ENCODE results near the gene KIRREL3. TPM values are rescaled to one million over a fixed set of nuclear protein-coding genes. Genes with fewer than 3 reads are reported as not detected.

KIRREL3 gene
- polyA plus RNA-seq, 2 of the 4 experiments (the other 2 are of a cell fraction) = 3.0 to 11.0 TPM

GRCh38 chr11:126575849-126576248 lies 424.7 kb downstream of the KIRREL3 start:
- H3K4me2 ChIP-seq = no peak overlapping the region

GRCh38 chr11:126573325-126573978 lies 427.1 kb downstream of the KIRREL3 start:
- ATAC-seq (no peak), DNase-seq (ENCODE audit: low read depth in 1 of 2, low spot score in 1 of 2) (no peak), FAIRE-seq (no peak)
- Histone ChIP-seq H3K4me3 (no peak overlapping the region), H3K4me1 (no peaks in the 10 kb centered on the region), H3K27ac (no peak overlapping the region), H3K4me2 (no peak overlapping the region), H3K9me3 (no peaks in the 10 kb centered on the region)
- ChIA-PET CTCF (interaction anchor here (0.7 to 1.5 kb wide), 3 partner anchors 13 to 722 kb away, joined by 3 to 4 read pairs (median 3); no protein-coding TSS in a partner anchor), POLR2A (no interaction called here)
- no peak for TF ChIP-seq NPAS2 (CRISPR knock-in tag; IDR thresholded peaks at IDR 0.05; ENCODE audit: borderline replicate concordance)
- TF ChIP-seq ZC3H11A (IDR thresholded peaks at IDR 0.05) = no peak
- no peak for TF ChIP-seq ZSCAN20 (CRISPR knock-in tag; IDR thresholded peaks at IDR 0.05)
- TF ChIP-seq, protein P1, sequence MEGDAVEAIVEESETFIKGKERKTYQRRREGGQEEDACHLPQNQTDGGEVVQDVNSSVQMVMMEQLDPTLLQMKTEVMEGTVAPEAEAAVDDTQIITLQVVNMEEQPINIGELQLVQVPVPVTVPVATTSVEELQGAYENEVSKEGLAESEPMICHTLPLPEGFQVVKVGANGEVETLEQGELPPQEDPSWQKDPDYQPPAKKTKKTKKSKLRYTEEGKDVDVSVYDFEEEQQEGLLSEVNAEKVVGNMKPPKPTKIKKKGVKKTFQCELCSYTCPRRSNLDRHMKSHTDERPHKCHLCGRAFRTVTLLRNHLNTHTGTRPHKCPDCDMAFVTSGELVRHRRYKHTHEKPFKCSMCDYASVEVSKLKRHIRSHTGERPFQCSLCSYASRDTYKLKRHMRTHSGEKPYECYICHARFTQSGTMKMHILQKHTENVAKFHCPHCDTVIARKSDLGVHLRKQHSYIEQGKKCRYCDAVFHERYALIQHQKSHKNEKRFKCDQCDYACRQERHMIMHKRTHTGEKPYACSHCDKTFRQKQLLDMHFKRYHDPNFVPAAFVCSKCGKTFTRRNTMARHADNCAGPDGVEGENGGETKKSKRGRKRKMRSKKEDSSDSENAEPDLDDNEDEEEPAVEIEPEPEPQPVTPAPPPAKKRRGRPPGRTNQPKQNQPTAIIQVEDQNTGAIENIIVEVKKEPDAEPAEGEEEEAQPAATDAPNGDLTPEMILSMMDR (IDR thresholded peaks at IDR 0.05) = peak; percentile 12; the same call in 1 of the 3 replicates
- no peak for TF ChIP-seq HOXB5 (CRISPR knock-in tag; IDR thresholded peaks at IDR 0.05)
- peak in 1 of 2 experiments; percentile 21; a peak in 1 of 5 replicates for TF ChIP-seq RAD21 (conservative IDR thresholded peaks at IDR 0.05 in 1 of 2, IDR thresholded peaks at IDR 0.05 in 1 of 2)
- TF ChIP-seq KDM1A (IDR thresholded peaks at IDR 0.05; ENCODE audit: low read depth) = no peak
- 0 out of 3 replicates have a peak, but pooled peaks have one; percentile 6 for TF ChIP-seq SMC3 (IDR thresholded peaks at IDR 0.05)
- no peak for TF ChIP-seq JUN (IDR thresholded peaks at IDR 0.05)
- 63% methylated on average over 10 of the region's 11 CpGs for WGBS (ENCODE audit: missing lambda C conversion rate)

More at GRCh38 chr11:126575849-126576248, 424.7 kb downstream of the KIRREL3 start:
- no peak for ATAC-seq
- Histone ChIP-seq H3K4me3 (no peak overlapping the region), H3K9me3 (no peaks in the 10 kb centered on the region), H3K27ac (no peak overlapping the region), H3K4me1 (no peaks in the 10 kb centered on the region)
- FAIRE-seq = no peak
- TF ChIP-seq SMC3 (IDR thresholded peaks at IDR 0.05) (no peak), RNF2 (IDR thresholded peaks at IDR 0.05; ENCODE audit: borderline replicate concordance, low read depth) (no peak), BHLHE40 (IDR thresholded peaks at IDR 0.05; ENCODE audit: low read depth, low read length) (no peak), FOXS1 (CRISPR knock-in tag; IDR thresholded peaks at IDR 0.05) (no peak), PHF8 (IDR thresholded peaks at IDR 0.05; ENCODE audit: borderline replicate concordance, low read depth) (no peak), JUN (IDR thresholded peaks at IDR 0.05) (no peak), RCOR1 (IDR thresholded peaks at IDR 0.05; ENCODE audit: low read depth, low read length) (no peak), HOXB5 (CRISPR knock-in tag; IDR thresholded peaks at IDR 0.05) (no peak), RAD21 (conservative IDR thresholded peaks at IDR 0.05 in 1 of 2, IDR thresholded peaks at IDR 0.05 in 1 of 2) (no peak), CHD4 (IDR thresholded peaks at IDR 0.05; ENCODE audit: borderline replicate concordance) (no peak), RARB (CRISPR knock-in tag; IDR thresholded peaks at IDR 0.05) (no peak), HDAC2 (IDR thresholded peaks at IDR 0.05) (no peak), NR3C1 (IDR thresholded peaks at IDR 0.05) (no peak), EHF (CRISPR knock-in tag; IDR thresholded peaks at IDR 0.05) (no peak), HEYL (CRISPR knock-in tag; IDR thresholded peaks at IDR 0.05) (no peak), HOXB13 (CRISPR knock-in tag; IDR thresholded peaks at IDR 0.05; ENCODE audit: low read depth) (no peak)
- TF ChIP-seq, protein P2, sequence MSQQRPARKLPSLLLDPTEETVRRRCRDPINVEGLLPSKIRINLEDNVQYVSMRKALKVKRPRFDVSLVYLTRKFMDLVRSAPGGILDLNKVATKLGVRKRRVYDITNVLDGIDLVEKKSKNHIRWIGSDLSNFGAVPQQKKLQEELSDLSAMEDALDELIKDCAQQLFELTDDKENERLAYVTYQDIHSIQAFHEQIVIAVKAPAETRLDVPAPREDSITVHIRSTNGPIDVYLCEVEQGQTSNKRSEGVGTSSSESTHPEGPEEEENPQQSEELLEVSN (IDR thresholded peaks at IDR 0.05; ENCODE audit: borderline replicate concordance, low read depth) = no peak
- TF ChIP-seq, protein P3, sequence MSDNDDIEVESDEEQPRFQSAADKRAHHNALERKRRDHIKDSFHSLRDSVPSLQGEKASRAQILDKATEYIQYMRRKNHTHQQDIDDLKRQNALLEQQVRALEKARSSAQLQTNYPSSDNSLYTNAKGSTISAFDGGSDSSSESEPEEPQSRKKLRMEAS (IDR thresholded peaks at IDR 0.05) = no peak
- TF ChIP-seq, protein P4, sequence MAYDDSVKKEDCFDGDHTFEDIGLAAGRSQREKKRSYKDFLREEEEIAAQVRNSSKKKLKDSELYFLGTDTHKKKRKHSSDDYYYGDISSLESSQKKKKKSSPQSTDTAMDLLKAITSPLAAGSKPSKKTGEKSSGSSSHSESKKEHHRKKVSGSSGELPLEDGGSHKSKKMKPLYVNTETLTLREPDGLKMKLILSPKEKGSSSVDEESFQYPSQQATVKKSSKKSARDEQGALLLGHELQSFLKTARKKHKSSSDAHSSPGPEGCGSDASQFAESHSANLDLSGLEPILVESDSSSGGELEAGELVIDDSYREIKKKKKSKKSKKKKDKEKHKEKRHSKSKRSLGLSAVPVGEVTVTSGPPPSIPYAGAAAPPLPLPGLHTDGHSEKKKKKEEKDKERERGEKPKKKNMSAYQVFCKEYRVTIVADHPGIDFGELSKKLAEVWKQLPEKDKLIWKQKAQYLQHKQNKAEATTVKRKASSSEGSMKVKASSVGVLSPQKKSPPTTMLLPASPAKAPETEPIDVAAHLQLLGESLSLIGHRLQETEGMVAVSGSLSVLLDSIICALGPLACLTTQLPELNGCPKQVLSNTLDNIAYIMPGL (CRISPR knock-in tag; IDR thresholded peaks at IDR 0.05; ENCODE audit: borderline replicate concordance) = no peak
- ChIA-PET CTCF (no interaction called here), POLR2A (no interaction called here)
- no peak for DNase-seq (ENCODE audit: low read depth in 1 of 2, low spot score in 1 of 2)
- WGBS (ENCODE audit: missing lambda C conversion rate) = 76% methylated on average over 4 of the region's 4 CpGs

Data from A549 (cell line).